Measurements from ENCODE around the gene CRACR2A.

DNA sequence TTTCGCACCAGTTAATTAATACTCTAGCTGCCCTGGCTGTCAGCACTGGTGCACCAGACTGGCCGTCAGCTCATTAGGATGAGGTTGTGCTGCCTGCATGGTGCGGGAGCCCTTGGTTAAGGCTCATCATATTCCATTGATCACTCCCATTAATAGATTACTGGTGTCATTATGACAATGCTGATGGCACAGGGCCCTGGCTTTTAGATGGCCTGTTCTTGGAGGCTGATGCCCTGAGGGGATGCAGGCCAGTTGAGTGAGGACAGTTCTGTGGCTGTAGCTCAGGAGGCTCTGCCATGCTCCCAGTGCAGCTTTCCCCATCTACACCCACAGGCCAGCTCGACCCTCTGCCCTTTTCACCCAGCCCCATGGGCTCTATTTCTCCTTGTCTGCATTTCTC is 135.3 kb downstream of the CRACR2A start:
- TF ChIP-seq CTCF (IDR thresholded peaks at IDR 0.05): no peak
- no peak for TF ChIP-seq POLR2AphosphoS5 (IDR thresholded peaks at IDR 0.05; ENCODE audit: low read depth, low read length)

Data from Panc1 (cell line).